PC-3 (cell line): ENCODE measurements around the gene DHX40. TPM values are rescaled to one million over a fixed set of nuclear protein-coding genes. Genes with fewer than 3 reads are reported as not detected.

Experiments used
- ATAC-seq: fragments of 200-7000 bp; cut with Tn5 transposase; 2 replicates; pipeline ENCODE4 v1.9.1; 2020; ENCODE audit warnings: mild to moderate bottlenecking, moderate library complexity
- BruUV-seq: library from RNA; stranded (reverse); fragments of 400-500 nt; replicated peaks from 2 replicates; lab custom pipeline; 2021; lab: Mats Ljungman, UMichigan
- CTCF ChIA-PET: fragments of 300-600 bp; sonication (Branson Sonifier 250); formaldehyde crosslinking; loops from one replicate; lab custom pipeline; 2022; ENCODE audit warnings: antibody characterized with exemption; lab: Charles Lee
- POLR2A ChIA-PET: fragments of 300-600 bp; sonication (Branson Sonifier 250); formaldehyde crosslinking; loops from one replicate; lab custom pipeline; 2022; ENCODE audit warnings: antibody characterized with exemption; ENCODE audit not compliant: unreplicated experiment; lab: Charles Lee
- DNase-seq: peaks from one replicate; pipeline ENCODE4 v3.0.0-alpha.2; 2015
- H2AFZ ChIP-seq: fragments of 300-600 bp; sonication (generic); 2 replicates; pipeline ENCODE4 v1.6.0; 2016; ENCODE audit warnings: antibody characterized with exemption, low read length
- H3F3A ChIP-seq: fragments of 300-600 bp; sonication (generic); one replicate; pipeline ENCODE4 v1.6.0; 2017; ENCODE audit warnings: antibody characterized with exemption, low read length, control low read depth, mild to moderate bottlenecking; ENCODE audit not compliant: unreplicated experiment
- H3K27ac ChIP-seq: fragments of 300-600 bp; sonication (generic); 2 replicates; pipeline ENCODE4 v1.5.1; 2016; ENCODE audit warnings: mild to moderate bottlenecking, low read length
- H3K27me3 ChIP-seq: fragments of 300-600 bp; sonication (generic); 2 replicates; pipeline ENCODE4 v1.6.1; 2016; ENCODE audit warnings: low read length, mixed read lengths
- H3K36me3 ChIP-seq: fragments of 300-600 bp; sonication (generic); 2 replicates; pipeline ENCODE4 v1.6.1; 2016; ENCODE audit warnings: low read depth, mixed run types, low read length, mixed read lengths
- H3K4me1 ChIP-seq: fragments of 300-600 bp; sonication (generic); 2 replicates; pipeline ENCODE4 v1.5.1; 2016; ENCODE audit warnings: low read length; ENCODE audit not compliant: insufficient read depth
- H3K4me2 ChIP-seq: fragments of 300-600 bp; sonication (generic); 2 replicates; pipeline ENCODE4 v1.6.0; 2016; ENCODE audit warnings: low read length
- H3K4me3 ChIP-seq: fragments of 300-600 bp; sonication (generic); 2 replicates; pipeline ENCODE4 v1.5.1; 2016; ENCODE audit warnings: mild to moderate bottlenecking, low read length, mixed read lengths
- H3K79me2 ChIP-seq: fragments of 300-600 bp; sonication (generic); 2 replicates; pipeline ENCODE4 v1.6.1; 2017; ENCODE audit warnings: low read length, mixed read lengths
- H3K9ac ChIP-seq: fragments of 300-600 bp; sonication (generic); 2 replicates; pipeline ENCODE4 v1.6.0; 2016; ENCODE audit warnings: mild to moderate bottlenecking, low read length
- H3K9me2 ChIP-seq: fragments of 300-600 bp; sonication (generic); replicated peaks from 2 replicates; pipeline ENCODE4 v1.6.1; 2016; ENCODE audit warnings: mixed run types, low read length, mixed read lengths
- H3K9me3 ChIP-seq: fragments of 300-600 bp; sonication (generic); 2 replicates; pipeline ENCODE4 v1.6.1; 2016; ENCODE audit warnings: low read length, mixed read lengths
- H4K20me1 ChIP-seq: fragments of 300-600 bp; sonication (generic); 2 replicates; pipeline ENCODE4 v1.6.1; 2016; ENCODE audit warnings: low read length, mixed read lengths
- CTCF ChIP-seq: fragments of 300-600 bp; sonication (generic); conservative IDR thresholded peaks from 2 replicates; pipeline ENCODE4 v1.5.1; 2017; ENCODE audit warnings: antibody characterized with exemption, low read depth, mild to moderate bottlenecking, low read length
- EZH2 ChIP-seq: fragments of 300-600 bp; sonication (generic); IDR thresholded peaks from one replicate; pipeline ENCODE4 v1.6.1; 2017; ENCODE audit warnings: antibody characterized with exemption, mild to moderate bottlenecking, low read length; ENCODE audit not compliant: unreplicated experiment
- EZH2phosphoT487 ChIP-seq: fragments of 300-600 bp; sonication (generic); IDR thresholded peaks from 2 replicates; pipeline ENCODE4 v1.6.1; 2018; ENCODE audit warnings: mild to moderate bottlenecking, antibody characterized with exemption, low read length, borderline replicate concordance
- intact Hi-C: fragments of 100-400 bp; cut with micrococcal nuclease; formaldehyde crosslinking; loops from 2 replicates; pipeline ENCODE4 v1.9.0; 2023
- total RNA-seq: library from RNA; depleted of rRNA; stranded (reverse); fragments of >200 nt; gene quantifications from 2 replicates; pipeline ENCODE4 v1.2.3, GENCODE V29; 2014

The DHX40 gene
- total RNA-seq, 1 experiment from 2014 or later: 38.9 TPM

- no TSS peak for BruUV-seq
- H3K36me3 ChIP-seq: peaks cover 7% of the 10 kb centered on the region; the same call in 1 of the 2 replicates
- intact Hi-C loops: no loop called here
- CTCF ChIA-PET: interaction anchor here (0.6 kb wide), 1 partner anchor 78 kb away, joined by 6 read pairs; no protein-coding TSS in a partner anchor
- peaks cover 87% of the 10 kb centered on the region for H4K20me1 ChIP-seq
- H2AFZ ChIP-seq: no peak overlapping the region
- H3K9ac ChIP-seq: no peak overlapping the region
- H3K4me1 ChIP-seq: peaks cover 56% of the 10 kb centered on the region
- no peak overlapping the region for H3K4me3 ChIP-seq
- TF ChIP-seq CTCF: no peak
- no peak for TF ChIP-seq EZH2phosphoT487
- H3K4me2 ChIP-seq: no peak overlapping the region
- no peaks in the 10 kb centered on the region for H3F3A ChIP-seq
- ATAC-seq (no peak), DNase-seq (no peak)
- H3K27me3 ChIP-seq: no peaks in the 10 kb centered on the region
- no peaks in the 10 kb centered on the region for H3K9me2 ChIP-seq
- POLR2A ChIA-PET: no interaction called here
- H3K27ac ChIP-seq: no peak overlapping the region
- H3K9me3 ChIP-seq: no peaks in the 10 kb centered on the region
- peaks cover 99% of the 10 kb centered on the region for H3K79me2 ChIP-seq
Observed at GRCh38 chr17:59637611-59638310, 72.4 kb downstream of the DHX40 start.

GRCh38 chr17:59638553-59638952, 73.1 kb downstream of the DHX40 start:
- ATAC-seq: no peak
- peaks cover 89% of the 10 kb centered on the region for H4K20me1 ChIP-seq
- CTCF ChIA-PET: no interaction called here

More at GRCh38 chr17:59638553-59638952, 73.1 kb downstream of the DHX40 start:
- POLR2A ChIA-PET: no interaction called here
- TF ChIP-seq CTCF (no peak), EZH2phosphoT487 (no peak), EZH2 (no peak)
- H3K4me1 ChIP-seq: peaks cover 62% of the 10 kb centered on the region
- no peak overlapping the region for H3K4me2 ChIP-seq
- H3K9ac ChIP-seq: no peak overlapping the region
- peaks cover 99% of the 10 kb centered on the region for H3K79me2 ChIP-seq
- no peak overlapping the region for H3K4me3 ChIP-seq
- H3F3A ChIP-seq: no peaks in the 10 kb centered on the region
- no peak overlapping the region for H2AFZ ChIP-seq
- H3K9me2 ChIP-seq: no peaks in the 10 kb centered on the region
- no peaks in the 10 kb centered on the region for H3K27me3 ChIP-seq
- no TSS peak for BruUV-seq
- no peak for DNase-seq
- no peaks in the 10 kb centered on the region for H3K9me3 ChIP-seq
- peaks cover 10% of the 10 kb centered on the region for H3K36me3 ChIP-seq
- intact Hi-C loops: no loop called here
- H3K27ac ChIP-seq: no peak overlapping the region
